Lower leg skin (tissue), 3 donors: Measurements from ENCODE around the gene OR12D1.

Experiments
- CTCF ChIP-seq, 3 donors: fragments of 450-650 bp; IDR thresholded peaks; one replicate each; pipeline ENCODE4 v1.5.1; 2016; ENCODE audit warnings: antibody characterized with exemption in 3 of 3, mild to moderate bottlenecking in 3 of 3, moderate library complexity in 2 of 3
- POLR2A ChIP-seq, 2 donors: fragments of 450-650 bp; IDR thresholded peaks; one replicate each; pipeline ENCODE4 v1.6.1; 2016 to 2017; ENCODE audit warnings: antibody characterized with exemption in 2 of 2, mild to moderate bottlenecking in 1 of 2, moderate library complexity in 1 of 2

- TF ChIP-seq POLR2A (IDR thresholded peaks at IDR 0.05) = no peak
- no peak for TF ChIP-seq CTCF (IDR thresholded peaks at IDR 0.05)
These were observed 26.2 kb upstream of the OR12D1 start for GRCh38 chr6:29388533-29388932.
